HG02973 (cell line): ENCODE results near the gene NAGS.
"Not testable (repeated sequence)": the region's sequence is repeated elsewhere in the genome, so short reads cannot be mapped to it uniquely, and the experiment has no call there.

Experiments
- ATAC-seq: cut with Tn5 transposase; IDR thresholded peaks from one replicate; pipeline ENCODE4 v1.9.1; 2021; ENCODE audit warnings: moderate library complexity; ENCODE audit not compliant: unreplicated experiment

The NAGS gene

GRCh38 chr17:44006598-44007345 is 2.4 kb downstream of the NAGS start:
- peak; percentile 61 for ATAC-seq

- ATAC-seq: no peak
Observed at GRCh38 chr17:44007346-44008204, 3.2 kb downstream of the NAGS start.

- no peak for ATAC-seq
Observed at GRCh38 chr17:44008205-44008909, 3.9 kb downstream of the NAGS start.

DNA sequence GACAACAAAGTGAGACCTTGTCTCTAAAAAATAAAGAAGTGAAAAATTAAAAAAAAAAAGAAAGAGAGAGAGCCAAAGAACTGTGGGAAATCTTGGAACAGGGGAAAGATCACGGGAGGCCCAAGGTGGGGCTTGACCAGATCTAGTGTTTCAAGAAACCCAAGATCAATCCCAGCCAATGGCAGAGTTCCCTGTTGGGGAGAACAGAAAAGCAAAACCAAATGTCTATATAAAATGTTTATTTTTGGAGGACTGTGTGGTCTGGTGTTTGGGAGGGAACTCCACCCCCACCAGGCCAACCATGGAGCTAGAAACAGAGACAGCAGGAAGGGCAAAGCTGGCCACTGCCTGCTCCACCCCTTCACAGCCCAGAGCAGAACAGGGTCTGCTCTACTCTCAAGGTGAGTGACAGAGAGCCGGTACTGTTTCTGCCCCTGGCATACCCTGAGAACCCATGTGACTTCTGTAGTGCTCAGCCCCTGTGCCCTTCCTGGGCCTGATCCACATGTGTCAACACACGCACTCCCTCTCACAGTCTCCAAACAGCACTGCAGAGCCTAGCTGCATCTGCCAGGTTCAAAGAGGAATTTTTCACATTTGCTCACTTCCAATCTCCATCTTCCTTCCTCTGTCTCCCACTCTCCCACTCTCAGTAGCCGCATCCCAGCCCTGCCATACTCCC is 6.7 kb downstream of the NAGS start:
- ATAC-seq: no peak

GRCh38 chr17:44011876-44012275 is 7.5 kb downstream of the NAGS start:
- no peak for ATAC-seq

DNA sequence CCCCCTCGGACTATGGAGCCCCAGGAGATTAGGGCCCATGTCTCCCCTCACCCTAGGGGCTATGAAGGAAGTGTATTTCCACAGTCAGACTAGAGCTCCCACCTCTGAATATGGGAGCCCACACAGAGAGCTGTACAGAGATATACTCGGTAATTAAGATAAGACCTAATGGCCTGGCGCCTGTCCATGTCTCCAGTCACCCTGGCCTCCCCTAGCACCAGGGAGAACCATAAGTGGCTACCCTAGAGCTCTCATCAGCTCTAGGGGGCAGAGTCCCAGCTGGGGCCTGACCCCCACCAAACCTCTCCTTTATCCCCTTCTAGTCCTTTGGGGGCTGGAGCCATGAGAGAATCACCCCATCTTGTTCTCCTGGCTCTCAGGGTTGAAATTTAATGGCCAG is 8.0 kb downstream of the NAGS start:
- no peak for ATAC-seq

GRCh38 chr17:44012874-44013273 is 8.5 kb downstream of the NAGS start:
- no peak for ATAC-seq

DNA sequence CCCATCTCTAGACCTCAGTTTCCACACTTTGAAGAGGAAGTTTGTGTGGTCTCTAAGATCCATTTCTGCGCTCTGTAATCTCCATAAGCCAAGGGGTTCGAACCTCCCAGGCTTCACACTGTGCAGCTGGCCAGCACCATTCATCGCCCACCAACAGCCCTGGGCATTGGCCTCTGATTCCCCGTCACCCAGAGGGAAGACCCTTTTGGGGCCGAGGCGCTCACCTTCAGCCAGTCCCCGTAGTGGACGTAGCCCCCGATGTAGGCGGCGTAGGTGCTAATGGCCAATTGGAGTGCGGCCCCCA is 9.7 kb downstream of the NAGS start:
- peak; percentile 5 for ATAC-seq

- ATAC-seq: peak; percentile 68
Observed at GRCh38 chr17:44014437-44015172, 10.2 kb downstream of the NAGS start, which contains the start of gene TMEM101. Gene TMEM101, minus strand, starts transcription at chr17:44014963. Its CDS starts 11 bp downstream, at chr17:44014952.

DNA sequence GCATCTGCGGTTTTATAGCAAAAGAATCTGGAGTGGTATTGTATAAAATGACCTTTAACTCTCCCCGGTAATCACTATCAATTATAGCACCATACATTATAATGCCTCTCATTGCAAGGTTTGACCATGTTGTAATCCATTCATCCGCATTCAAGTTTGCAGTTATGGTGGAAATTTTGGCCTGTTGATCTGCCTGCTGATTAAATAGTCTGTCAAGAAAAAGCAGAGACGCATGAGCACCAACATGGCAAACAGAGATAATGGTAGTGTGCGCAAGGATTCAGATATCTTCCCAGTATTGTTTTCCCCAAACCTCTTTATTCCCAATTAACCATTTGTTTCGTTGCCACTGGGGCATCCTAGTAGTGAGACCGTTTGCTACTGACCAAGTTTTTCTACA is 16.8 kb downstream of the NAGS start:
- ATAC-seq: not testable (repeated sequence)

- no peak for ATAC-seq
Observed at GRCh38 chr17:44022246-44022645, 17.8 kb downstream of the NAGS start.

GRCh38 chr17:44023545-44024270 is 19.3 kb downstream of the NAGS start:
- ATAC-seq: no peak

- no peak for ATAC-seq
Observed at GRCh38 chr17:44024271-44024663, 19.8 kb downstream of the NAGS start.

DNA sequence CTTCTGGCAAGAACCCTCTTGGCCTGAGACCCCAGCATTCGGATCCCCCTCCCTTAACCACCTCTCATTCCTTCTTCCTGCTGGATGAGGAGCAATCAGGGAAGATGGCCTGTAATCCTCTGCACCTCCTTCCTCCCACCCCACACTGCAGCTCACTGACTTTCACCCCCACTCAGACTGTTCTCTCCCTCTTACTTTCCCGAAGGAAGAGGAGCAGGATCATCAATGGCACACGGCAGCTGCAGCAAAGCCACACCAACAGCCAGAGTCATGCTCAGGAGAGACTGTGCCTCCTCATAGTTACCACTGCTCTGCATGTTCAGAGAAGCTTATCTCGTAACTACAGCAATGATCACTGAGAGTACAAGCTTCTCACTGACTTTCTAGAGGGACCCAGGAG is 20.4 kb downstream of the NAGS start:
- no peak for ATAC-seq

- no peak for ATAC-seq
Observed at GRCh38 chr17:44029736-44030135, 25.3 kb downstream of the NAGS start.

- ATAC-seq: no peak
Observed at GRCh38 chr17:44030482-44030881, 26.1 kb downstream of the NAGS start.

GRCh38 chr17:44033861-44034408 is 29.5 kb downstream of the NAGS start:
- no peak for ATAC-seq

- ATAC-seq: not testable (repeated sequence)
Observed at GRCh38 chr17:44034688-44035087, 30.3 kb downstream of the NAGS start.

DNA sequence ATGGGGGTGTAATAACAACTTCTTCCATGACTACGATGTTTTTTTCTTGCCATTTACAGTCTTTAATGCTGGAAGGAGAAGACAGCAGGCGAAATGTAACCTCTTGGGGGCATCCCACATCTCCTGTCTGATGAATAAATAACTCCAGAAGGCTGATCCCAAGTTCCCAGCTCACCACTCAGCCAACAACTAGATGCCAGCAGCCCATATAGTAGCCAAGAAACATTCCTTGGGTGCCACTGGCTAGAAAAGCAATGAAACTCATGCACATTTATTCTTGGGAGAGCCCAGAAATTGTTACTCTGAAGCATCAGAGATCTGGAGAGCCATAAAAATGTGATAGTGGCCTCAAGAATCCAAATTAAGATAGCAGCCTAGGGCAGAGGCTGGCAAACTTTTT is 33.0 kb downstream of the NAGS start:
- ATAC-seq: no peak
